ENCODE data around the gene ERC1.
"Not testable (repeated sequence)": the region's sequence is repeated elsewhere in the genome, so short reads cannot be mapped to it uniquely, and the experiment has no call there.

The ERC1 gene

DNA sequence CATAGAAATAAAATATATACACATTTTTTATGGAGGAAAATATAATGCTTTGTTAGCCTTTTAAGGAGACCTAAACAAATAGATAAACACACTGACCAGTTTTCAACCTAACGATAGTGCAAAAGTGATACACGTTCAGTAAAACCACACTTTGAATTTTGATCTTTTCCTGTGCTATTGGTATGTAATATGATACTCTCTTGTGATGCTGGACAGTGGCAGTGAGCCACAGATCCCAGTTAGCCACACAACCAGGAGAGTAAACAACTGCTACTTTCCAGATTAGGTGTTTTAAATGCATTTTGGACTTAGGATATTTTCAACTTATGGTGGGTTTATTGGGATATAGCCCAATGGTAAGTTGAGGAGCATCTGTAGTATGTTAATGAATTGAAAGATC is 243.1 kb downstream of the ERC1 start:
- CTCF ChIA-PET = no interaction called here
- H3K4me3 ChIP-seq (ENCODE audit: low read depth, low read length) = no peak overlapping the region
- TF ChIP-seq, protein P1, sequence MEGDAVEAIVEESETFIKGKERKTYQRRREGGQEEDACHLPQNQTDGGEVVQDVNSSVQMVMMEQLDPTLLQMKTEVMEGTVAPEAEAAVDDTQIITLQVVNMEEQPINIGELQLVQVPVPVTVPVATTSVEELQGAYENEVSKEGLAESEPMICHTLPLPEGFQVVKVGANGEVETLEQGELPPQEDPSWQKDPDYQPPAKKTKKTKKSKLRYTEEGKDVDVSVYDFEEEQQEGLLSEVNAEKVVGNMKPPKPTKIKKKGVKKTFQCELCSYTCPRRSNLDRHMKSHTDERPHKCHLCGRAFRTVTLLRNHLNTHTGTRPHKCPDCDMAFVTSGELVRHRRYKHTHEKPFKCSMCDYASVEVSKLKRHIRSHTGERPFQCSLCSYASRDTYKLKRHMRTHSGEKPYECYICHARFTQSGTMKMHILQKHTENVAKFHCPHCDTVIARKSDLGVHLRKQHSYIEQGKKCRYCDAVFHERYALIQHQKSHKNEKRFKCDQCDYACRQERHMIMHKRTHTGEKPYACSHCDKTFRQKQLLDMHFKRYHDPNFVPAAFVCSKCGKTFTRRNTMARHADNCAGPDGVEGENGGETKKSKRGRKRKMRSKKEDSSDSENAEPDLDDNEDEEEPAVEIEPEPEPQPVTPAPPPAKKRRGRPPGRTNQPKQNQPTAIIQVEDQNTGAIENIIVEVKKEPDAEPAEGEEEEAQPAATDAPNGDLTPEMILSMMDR (IDR thresholded peaks at IDR 0.05; ENCODE audit: insufficient read depth, low read length, missing control alignments) = no peak
- POLR2A ChIA-PET = no interaction called here
- no peak for DNase-seq (ENCODE audit: low read depth, low spot score)

DNA sequence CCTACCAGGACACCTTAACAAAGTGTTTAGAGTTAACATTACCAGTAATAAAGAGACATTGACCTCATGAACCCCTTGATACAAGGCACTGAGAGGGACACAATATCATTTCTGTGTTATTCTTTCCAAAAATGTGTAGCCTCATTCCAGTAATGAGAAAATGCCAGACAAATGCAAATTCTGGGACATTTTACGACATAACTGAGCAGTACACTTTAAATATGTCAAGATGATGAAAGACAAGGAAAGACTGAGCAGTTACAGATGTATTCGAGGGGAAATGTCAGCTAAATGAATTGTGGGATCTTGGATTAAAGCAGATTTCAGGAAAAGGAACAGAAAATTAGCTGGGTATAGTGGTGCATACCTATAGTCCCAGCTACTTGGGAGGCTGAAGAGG is 255.6 kb downstream of the ERC1 start:
- TF ChIP-seq, protein P1 (IDR thresholded peaks at IDR 0.05; ENCODE audit: insufficient read depth, low read length, missing control alignments) = no peak
- ChIA-PET POLR2A (no interaction called here), CTCF (no interaction called here)
- no peak for DNase-seq (ENCODE audit: low read depth, low spot score)
- no peak overlapping the region for H3K4me3 ChIP-seq (ENCODE audit: low read depth, low read length)

DNA sequence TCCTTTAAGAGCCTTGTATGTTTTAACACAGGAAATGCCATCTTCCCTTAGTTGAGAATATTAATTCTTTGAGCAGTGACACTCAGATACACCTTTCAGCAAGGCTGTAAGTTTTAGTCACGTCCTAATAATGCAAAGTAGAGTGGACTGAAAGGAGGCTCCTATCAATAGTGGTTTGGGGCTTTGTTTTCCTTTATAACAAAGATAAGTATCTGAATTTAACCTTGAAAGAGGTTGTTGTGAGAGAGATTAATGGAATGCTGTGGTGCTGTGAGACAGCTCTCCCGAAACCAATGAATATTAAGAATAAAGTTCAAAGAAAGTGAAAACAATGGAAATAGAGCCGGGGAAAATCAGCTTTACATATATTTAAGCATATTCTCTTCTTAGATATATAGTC is 259.6 kb downstream of the ERC1 start:
- ChIA-PET POLR2A (no interaction called here), CTCF (interaction anchor here (0.6 to 2.2 kb wide), 2 partner anchors 133 to 294 kb away, joined by 3 to 5 read pairs; no protein-coding TSS in a partner anchor)
- H3K4me3 ChIP-seq (ENCODE audit: low read depth, low read length) = no peak overlapping the region
- DNase-seq (ENCODE audit: low read depth, low spot score) = no peak
- TF ChIP-seq, protein P1 (IDR thresholded peaks at IDR 0.05; ENCODE audit: insufficient read depth, low read length, missing control alignments) = no peak

DNA sequence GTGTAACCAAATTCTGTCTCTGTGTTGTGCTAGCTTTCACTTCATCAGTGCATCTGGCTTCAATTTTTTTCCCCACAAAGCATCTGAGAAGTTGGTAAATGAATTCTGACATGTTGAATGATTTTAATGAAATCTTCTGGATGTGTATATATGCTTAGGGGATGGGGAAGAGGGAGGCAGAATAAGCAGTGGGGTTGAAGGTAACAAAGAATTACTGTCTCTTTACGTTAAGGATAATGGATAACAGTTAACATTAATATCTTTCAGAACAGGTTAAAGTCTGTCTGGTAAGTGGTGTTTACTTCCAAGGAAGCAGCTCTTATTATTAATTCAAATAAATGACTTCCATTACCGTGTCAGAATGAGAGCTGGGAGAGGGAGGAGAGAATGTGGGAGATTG is 261.7 kb downstream of the ERC1 start:
- ChIA-PET CTCF (interaction anchor here (2.5 kb wide), 1 partner anchor 135 kb away, joined by 11 read pairs; no protein-coding TSS in a partner anchor), POLR2A (no interaction called here)
- no peak for DNase-seq (ENCODE audit: low read depth, low spot score)

DNA sequence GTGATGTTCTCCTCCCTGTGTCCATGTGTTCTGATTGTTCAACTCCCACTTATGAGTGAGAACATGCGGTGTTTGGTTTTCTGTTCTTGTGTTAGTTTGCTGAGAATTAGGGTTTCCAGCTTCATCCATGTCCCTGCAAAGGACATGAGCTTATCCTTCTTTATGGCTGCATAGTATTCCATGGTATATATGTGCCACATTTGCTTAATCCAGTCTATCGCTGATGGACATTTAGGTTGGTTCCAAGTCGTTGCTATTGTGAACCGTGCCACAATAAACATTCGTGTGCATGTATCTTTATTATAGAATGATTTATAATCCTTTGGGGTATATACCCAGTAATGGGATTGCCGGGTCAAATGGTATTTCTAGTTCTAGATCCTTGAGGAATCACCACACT is 264.1 kb downstream of the ERC1 start:
- POLR2A ChIA-PET; H3K4me3 ChIP-seq (ENCODE audit: low read depth, low read length); CTCF ChIA-PET; DNase-seq (ENCODE audit: low read depth, low spot score): not testable (repeated sequence)

More for the DNA sequence above, 261.7 kb downstream of the ERC1 start:
- TF ChIP-seq, protein P1 (IDR thresholded peaks at IDR 0.05; ENCODE audit: insufficient read depth, low read length, missing control alignments) = no peak
- H3K4me3 ChIP-seq (ENCODE audit: low read depth, low read length) = no peak overlapping the region

DNA sequence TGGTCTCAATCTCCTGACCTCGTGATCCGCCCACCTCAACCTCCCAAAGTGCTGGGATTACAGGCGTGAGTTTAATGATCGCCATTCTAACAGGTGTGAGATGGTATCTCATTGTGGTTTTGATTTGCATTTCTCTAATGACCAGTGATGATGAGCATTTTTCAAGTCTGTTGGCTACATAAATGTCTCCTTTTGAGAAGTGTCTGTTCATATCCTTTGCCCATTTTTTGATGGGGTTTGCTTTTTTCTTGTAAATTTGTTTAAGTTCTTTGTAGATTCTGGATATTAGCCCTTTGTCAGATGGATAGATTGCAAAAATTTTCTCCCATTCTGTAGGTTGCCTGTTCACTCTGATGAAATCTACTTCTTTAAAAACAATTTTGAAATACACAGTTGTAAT is 264.8 kb downstream of the ERC1 start:
- CTCF ChIA-PET; H3K4me3 ChIP-seq (ENCODE audit: low read depth, low read length): not testable (repeated sequence)

DNA sequence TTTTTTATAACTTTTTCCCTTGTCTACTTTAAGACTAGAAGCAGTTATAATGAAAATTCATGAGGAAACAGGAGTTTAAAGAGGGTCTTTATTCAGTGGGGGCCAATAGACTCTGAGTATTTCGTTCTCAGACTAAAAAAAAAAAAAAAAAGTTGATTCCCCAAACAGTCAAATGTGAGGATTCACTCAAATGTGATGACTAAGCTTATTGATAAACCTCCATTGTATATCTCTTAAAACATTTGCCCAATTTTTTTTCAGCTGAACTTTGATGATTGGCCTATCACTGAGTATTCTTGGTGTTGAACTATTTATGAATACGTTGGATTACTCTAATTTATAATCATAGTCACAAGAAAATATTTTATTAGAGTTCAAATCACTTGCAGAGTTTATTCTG is 265.3 kb downstream of the ERC1 start:
- POLR2A ChIA-PET = no interaction called here

More for the DNA sequence above, 264.8 kb downstream of the ERC1 start:
- DNase-seq (ENCODE audit: low read depth, low spot score); POLR2A ChIA-PET: not testable (repeated sequence)

More for the DNA sequence above, 265.3 kb downstream of the ERC1 start:
- CTCF ChIA-PET = interaction anchor here (1.5 kb wide), 1 partner anchor 138 kb away, joined by 3 read pairs; no protein-coding TSS in a partner anchor
- no peak overlapping the region for H3K4me3 ChIP-seq (ENCODE audit: low read depth, low read length)
- DNase-seq (ENCODE audit: low read depth, low spot score) = no peak
- TF ChIP-seq, protein P1 (IDR thresholded peaks at IDR 0.05; ENCODE audit: insufficient read depth, low read length, missing control alignments) = no peak
